Neutrophil (primary cell): Measurements from ENCODE around the gene RIPOR2.
A peak's percentile ranks its signal among the peaks of the same experiment; 100 is the strongest.

Source experiments
- H3K27ac ChIP-seq: fragments of 200-600 bp; sonication (generic); 2 replicates; pipeline ENCODE4 v1.5.1; 2016; ENCODE audit warnings: mild to moderate bottlenecking, moderate library complexity
- H3K27me3 ChIP-seq: fragments of 200-600 bp; sonication (generic); 2 replicates; pipeline ENCODE4 v1.6.0; 2016; ENCODE audit warnings: mild to moderate bottlenecking
- H3K36me3 ChIP-seq: fragments of 200-600 bp; sonication (generic); 2 replicates; pipeline ENCODE4 v1.5.1; 2017
- H3K4me1 ChIP-seq, 2 experiments: fragments of 200-600 bp in 1 of 2; sonication (generic) in 1 of 2; 1 replicate in 1 of 2; 2 replicates in 1 of 2; pipeline versions ENCODE4 v1.5.1 to v1.6.1; 2013 to 2016; ENCODE audit warnings: low read depth in 1 of 2, low read length in 1 of 2, mild to moderate bottlenecking in 1 of 2, moderate library complexity in 1 of 2; ENCODE audit not compliant: control insufficient read depth in 1 of 2, insufficient read depth in 1 of 2
- H3K4me3 ChIP-seq, 2 experiments: fragments of 200-600 bp in 1 of 2; sonication (generic) in 1 of 2; 1 replicate in 1 of 2; 2 replicates in 1 of 2; pipeline ENCODE4 v1.5.1; 2013 to 2016; ENCODE audit warnings: low read depth in 1 of 2, low read length in 1 of 2, mild to moderate bottlenecking in 1 of 2, moderate library complexity in 1 of 2
- H3K9me3 ChIP-seq: fragments of 200-600 bp; sonication (generic); 2 replicates; pipeline ENCODE4 v1.5.1; 2016
- TF ChIP-seq, protein P1 (sequence below): fragments of 200-600 bp; sonication (generic); IDR thresholded peaks from 2 replicates; pipeline ENCODE4 v1.5.1; 2016; ENCODE audit warnings: antibody characterized with exemption

Gene RIPOR2

DNA sequence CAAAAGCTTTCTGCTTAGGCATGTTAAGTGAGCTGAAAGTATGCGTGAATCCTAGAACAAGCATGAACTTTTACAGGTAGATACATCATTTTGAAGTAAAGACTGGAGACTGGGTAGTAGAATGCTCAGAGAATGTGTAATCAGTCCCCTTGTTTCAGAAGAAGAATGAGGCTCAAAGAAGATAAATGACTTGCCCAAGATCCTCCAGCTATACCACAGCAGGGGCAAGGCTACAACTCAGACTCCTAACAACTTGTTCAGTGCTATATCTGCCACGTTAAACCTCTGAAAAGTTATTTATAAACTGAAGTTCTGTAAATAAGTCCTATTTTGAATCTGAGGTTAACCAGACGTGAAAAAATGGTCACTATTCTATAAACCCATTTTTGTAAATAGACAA, 2.9 kb downstream of the RIPOR2 start:
- Histone ChIP-seq H3K27ac (peak overlapping the region; percentile 94), H3K4me3 (peak overlapping the region; percentile 83 to 92), H3K9me3 (no peaks in the 10 kb centered on the region), H3K36me3 (peaks cover 61% of the 10 kb centered on the region), H3K4me1 (peaks cover 59 to 94% of the 10 kb centered on the region in 2 experiments), H3K27me3 (no peaks in the 10 kb centered on the region)
- TF ChIP-seq, protein P1, sequence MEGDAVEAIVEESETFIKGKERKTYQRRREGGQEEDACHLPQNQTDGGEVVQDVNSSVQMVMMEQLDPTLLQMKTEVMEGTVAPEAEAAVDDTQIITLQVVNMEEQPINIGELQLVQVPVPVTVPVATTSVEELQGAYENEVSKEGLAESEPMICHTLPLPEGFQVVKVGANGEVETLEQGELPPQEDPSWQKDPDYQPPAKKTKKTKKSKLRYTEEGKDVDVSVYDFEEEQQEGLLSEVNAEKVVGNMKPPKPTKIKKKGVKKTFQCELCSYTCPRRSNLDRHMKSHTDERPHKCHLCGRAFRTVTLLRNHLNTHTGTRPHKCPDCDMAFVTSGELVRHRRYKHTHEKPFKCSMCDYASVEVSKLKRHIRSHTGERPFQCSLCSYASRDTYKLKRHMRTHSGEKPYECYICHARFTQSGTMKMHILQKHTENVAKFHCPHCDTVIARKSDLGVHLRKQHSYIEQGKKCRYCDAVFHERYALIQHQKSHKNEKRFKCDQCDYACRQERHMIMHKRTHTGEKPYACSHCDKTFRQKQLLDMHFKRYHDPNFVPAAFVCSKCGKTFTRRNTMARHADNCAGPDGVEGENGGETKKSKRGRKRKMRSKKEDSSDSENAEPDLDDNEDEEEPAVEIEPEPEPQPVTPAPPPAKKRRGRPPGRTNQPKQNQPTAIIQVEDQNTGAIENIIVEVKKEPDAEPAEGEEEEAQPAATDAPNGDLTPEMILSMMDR: no peak

DNA sequence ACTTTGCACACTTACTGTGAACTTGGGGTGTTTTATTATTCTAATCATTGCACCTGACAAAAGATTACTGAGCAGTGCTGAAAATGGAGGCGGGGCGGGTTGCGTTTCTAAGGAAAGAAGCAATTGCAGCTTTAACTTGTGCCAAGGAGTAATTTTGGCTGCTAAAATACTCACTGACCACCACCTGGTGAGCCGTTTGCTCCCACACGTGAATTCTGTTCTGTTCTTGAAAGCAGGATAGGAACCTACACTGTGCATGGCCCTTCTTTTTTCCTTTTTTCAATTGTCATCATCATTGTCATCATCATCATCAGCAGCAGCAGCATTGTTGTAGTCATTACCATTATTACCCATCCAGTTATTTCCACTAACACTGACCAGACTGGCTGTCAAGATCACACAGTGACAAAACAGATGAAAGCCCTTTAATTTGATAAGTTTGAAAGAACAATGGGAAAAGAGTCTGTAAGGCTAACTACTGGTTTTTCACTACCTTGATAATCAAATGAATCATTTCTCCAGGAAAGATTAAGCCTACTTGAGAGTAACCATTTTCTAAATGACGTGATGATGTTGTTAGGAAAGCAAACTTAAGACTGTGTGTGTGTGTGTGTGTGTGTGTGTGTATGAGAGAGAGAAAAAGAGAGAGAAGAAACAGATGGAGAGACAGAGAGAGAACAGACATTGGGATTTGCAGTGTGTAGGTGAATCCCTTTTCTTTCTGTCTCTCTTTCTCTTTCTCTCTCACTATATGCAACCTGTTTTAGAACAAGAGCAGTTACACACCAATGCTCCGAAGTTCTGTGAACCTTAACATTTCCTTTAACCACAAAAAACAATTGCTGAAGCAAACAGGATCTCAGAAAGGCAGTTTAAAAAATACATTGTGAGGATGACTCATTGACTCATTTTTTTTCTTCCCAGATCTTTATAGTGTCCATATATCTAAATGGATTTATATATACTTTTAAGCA, 3.8 kb downstream of the RIPOR2 start:
- H3K4me1 ChIP-seq: peaks cover 59 to 94% of the 10 kb centered on the region in 2 experiments
- peak overlapping the region; percentile 83 to 92 for H3K4me3 ChIP-seq

DNA sequence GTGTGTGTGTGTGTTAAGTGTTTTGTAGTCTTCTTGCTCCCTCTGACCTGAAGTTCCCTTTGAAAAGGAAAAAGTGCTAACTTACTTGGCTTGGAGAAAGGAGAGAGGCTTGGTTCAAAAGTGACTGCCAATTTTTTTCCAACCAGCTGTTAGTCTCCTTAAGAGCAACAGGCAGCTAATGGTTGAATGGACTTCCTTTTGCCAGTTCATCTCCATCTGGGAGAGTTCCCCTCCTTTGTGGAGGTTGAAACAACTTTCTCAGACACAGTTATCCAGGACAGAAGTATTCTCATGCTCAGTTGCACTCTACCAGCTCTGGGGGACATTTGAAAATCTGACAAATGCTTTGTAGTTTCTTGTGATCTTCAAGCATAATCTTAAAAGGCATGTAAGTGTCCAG, 4.5 kb downstream of the RIPOR2 start:
- H3K27me3 ChIP-seq: no peaks in the 10 kb centered on the region

More for the DNA sequence above, 3.8 kb downstream of the RIPOR2 start:
- Histone ChIP-seq H3K27me3 (no peaks in the 10 kb centered on the region), H3K9me3 (no peaks in the 10 kb centered on the region), H3K36me3 (peaks cover 68% of the 10 kb centered on the region), H3K27ac (peak overlapping the region; percentile 94)
- TF ChIP-seq, protein P1: no peak

GRCh38 chr6:24930431-24930871, 5.3 kb downstream of the RIPOR2 start:
- H3K27me3 ChIP-seq: no peaks in the 10 kb centered on the region
- H3K4me1 ChIP-seq: peaks cover 65 to 93% of the 10 kb centered on the region in 2 experiments
- TF ChIP-seq, protein P1: no peak
- H3K9me3 ChIP-seq: no peaks in the 10 kb centered on the region
- H3K27ac ChIP-seq: peak overlapping the region; percentile 94
- peak overlapping the region; percentile 83 to 92 for H3K4me3 ChIP-seq
- peaks cover 77% of the 10 kb centered on the region for H3K36me3 ChIP-seq

More for the DNA sequence above, 4.5 kb downstream of the RIPOR2 start:
- H3K27ac ChIP-seq: peak overlapping the region; percentile 94
- peaks cover 57 to 92% of the 10 kb centered on the region in 2 experiments for H3K4me1 ChIP-seq
- H3K4me3 ChIP-seq: peak overlapping the region; percentile 83 to 92
- TF ChIP-seq, protein P1: no peak
- peaks cover 72% of the 10 kb centered on the region for H3K36me3 ChIP-seq
- H3K9me3 ChIP-seq: no peaks in the 10 kb centered on the region

GRCh38 chr6:24929242-24929641, 6.5 kb downstream of the RIPOR2 start:
- Histone ChIP-seq H3K4me1 (peaks cover 78 to 98% of the 10 kb centered on the region in 2 experiments), H3K36me3 (peaks cover 83% of the 10 kb centered on the region), H3K27me3 (no peaks in the 10 kb centered on the region), H3K4me3 (peak overlapping the region; percentile 44 to 83), H3K9me3 (no peaks in the 10 kb centered on the region), H3K27ac (peak overlapping the region; percentile 94)
- TF ChIP-seq, protein P1: no peak
